HG03025 (cell line): ENCODE measurements around the gene SLC2A2.

Source experiments
- ATAC-seq: cut with Tn5 transposase; IDR thresholded peaks from one replicate; pipeline ENCODE4 v1.9.1; 2021; ENCODE audit warnings: mild to moderate bottlenecking, moderate library complexity; ENCODE audit not compliant: unreplicated experiment, low FRiP score

Gene SLC2A2

DNA sequence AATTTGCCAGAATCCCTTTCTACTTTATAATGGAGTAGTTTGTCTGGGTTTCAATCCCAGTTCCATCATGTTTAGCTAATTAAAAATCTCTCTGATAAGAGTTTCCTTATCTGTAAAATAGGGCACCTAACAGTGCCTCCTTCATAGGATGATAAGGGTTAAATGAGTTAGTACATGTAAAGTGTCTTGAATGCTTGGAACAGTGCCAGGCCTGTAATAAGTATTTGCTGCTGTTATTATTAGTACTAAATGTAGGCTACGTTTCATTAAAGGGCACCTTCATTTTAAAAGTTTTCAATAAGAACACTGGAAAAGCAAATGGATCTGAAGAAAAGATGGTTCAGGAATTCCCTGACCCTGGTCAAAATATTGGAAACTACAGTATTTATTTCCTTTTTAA, 11.8 kb upstream of the SLC2A2 start:
- no peak for ATAC-seq

DNA sequence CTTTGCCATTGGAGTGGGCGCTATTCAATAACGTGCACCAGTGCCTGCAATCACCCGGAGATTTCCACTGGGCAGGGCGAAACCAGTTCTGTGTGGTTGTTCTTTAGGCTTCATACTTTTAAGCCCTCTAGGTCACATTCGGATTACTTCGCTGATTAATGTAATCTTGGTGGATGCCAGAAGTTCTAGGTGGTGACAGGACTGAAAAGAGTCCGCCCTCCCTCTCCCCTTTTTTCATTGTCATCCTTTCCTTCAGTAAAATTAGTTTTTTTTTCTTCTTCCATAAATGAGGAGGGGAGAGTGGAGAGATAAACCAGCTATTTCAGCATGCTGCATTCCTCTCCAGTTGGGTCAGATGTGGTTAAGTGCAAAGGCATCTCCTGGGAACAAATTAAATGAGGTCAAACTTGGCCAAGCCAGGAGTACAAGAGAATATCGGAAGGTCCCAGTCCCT, 2.3 kb upstream of the SLC2A2 start:
- no peak for ATAC-seq

DNA sequence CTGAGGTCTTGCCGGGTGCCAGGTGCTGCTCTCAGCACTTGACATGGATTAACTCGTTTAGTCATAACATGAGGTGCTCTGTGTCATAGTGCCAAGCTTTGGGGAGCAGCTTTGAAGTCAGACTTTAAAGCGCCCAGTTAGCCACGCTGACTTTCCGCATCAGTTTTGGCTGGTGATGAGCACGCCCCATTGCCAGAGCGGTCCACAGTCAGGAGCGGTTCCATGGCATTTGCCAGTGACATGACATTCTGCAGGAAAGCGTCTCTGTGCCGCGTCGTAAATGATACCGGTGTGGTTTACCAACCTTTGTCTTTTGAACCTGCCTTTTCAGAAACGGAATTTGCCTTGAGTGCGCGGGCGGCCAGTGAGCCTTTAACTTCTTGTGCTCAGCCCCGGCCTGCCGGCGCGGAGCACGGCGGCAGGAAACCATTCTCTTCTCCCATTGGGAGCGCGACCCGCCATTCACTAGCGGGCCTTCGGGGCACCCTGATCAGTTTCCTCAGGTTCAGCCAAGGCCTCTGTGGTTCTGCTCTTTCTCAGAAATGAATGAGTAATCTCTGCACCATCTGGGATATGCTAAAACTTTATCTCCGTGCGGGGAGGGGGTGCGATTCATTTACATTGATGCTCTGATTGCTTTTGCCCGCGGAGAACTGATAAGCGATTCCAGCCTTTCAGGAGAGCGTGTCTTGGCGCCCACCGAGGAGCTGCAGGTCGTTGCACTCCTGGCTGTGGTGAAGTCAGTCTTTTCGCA, 1.7 kb upstream of the SLC2A2 start:
- ATAC-seq: no peak

DNA sequence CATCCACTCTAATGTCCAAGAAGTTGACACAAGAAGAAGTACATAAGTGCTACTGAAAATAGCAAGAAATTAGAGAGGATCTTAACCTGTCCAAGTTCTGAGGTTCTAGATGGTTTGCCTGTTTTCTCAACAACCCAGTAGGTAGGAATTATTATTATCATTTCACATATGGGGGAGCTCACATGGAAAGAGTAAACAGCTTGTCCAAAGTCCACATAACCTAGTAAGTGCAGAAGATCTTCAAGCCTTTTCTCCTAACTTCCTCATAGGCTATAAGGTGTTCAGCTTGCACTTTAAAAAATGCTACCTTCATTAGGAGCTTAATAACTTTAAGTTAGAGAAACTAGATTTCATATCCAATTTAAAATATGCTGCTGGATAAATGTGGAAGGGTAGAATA, 3.0 kb downstream of the SLC2A2 start:
- ATAC-seq: no peak

DNA sequence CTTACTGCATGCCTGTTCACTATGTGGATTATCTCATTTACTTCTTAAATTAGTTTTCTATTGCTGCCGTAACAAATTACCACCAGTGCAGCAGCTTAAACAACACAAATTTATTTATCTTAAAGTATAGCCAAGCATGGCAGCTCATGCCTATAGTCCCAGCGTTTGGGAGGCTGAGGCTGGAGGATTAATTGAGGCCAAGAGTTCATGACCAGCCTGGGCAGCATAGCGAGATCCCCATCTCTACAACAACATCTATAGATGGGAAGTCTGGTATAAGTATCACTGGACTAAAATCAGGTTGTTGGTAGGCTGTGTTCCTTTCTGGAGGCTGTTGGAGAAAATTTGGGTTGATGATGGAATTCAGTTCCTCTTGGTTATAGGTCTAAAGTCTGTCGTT, 5.1 kb downstream of the SLC2A2 start:
- no peak for ATAC-seq

DNA sequence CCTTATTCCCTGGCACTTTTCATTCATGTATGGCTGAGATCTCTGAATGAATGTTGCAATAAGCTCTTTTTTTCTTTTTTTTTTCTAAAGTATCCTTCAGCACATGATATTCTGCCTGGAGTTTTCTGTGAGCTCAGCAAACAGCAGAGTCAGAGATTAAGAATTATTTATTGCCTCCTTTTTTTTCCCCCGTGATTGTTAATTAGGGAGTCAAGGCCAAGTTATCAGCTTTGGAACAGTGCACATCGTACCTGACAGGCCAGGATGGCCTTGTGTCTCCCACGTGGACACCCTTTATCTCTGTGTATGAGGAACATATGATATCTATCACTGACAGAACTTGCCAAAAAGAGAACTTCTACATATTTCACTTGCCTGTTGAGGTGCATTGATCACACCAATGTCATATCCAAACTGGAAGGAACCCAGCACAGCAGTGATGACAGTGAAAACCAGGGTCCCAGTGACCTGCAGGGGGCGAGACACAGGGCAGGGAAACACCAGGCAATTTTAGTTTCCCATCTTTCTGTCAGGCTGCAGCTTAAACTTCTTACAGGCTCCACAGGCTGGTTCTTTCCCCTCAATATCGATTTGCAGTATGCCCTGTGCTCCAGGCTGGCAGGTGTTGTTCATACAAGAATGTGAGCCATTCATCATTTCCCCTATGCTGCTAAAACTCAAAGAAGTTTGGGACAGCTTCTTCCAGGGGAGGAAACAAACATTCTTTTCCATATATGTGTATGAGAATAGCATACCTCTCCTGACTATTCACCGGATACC, 8.2 kb downstream of the SLC2A2 start:
- no peak for ATAC-seq

DNA sequence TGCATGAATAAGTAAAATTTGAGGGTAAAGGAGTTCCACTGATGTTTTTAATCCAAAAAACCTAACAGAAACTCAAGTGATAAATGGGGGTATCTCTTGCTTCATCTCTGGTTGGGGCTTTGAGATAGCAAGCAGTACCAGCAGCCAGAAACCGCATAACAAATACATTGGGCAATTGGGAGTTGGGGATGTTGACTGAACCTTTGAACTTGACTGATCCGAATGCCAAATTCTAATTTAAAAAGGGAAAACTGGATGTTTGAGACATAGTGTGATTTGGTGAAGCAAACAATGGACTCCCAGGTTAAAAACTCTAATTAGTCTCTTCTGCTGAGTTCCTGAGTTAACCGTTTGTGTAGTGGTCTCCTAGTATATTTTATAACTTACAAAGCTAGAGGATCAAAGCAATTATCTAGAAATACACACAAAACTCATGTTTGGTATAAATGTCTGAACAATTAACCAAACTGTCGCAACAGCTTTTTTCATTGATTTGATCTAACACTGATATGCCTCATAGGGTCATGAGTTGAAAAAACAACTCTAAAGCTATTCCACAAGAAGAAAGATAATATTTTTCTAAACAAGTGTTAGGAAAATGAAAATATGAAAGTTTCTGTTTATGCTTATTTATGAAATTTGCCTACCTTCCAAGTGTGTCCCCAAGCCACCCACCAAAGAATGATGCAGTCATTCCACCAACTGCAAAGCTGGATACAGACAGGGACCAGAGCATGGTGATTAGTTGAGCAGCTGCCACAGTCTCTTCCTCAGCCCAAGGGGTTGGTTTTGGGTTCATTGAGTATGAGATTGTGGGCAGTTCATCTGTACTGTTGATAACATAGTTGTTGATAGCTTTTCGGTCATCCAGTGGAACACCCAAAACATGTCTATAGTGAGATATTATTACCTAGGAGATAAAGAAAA, 12.4 kb downstream of the SLC2A2 start:
- no peak for ATAC-seq

DNA sequence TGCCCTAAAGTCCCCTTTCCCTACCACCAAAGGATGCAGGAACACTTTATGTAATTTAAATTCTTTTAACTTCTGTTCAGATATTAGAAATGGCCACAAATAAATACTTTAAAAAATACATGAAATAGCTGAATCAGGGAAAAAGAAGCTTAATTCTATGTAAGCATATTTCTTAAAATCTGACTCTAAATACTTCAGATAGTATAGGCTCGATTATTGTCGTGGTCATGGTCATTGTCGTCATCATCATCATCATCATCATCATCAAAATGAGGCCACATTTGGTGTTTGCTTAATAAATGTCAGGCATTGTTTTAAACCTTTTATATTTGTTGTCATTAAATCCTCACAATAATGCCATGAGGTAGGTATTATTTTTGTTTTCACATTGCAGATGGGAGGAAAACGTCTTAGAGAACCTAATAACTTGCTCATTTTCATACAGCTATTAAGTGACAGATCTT, 14.6 kb downstream of the SLC2A2 start:
- no peak for ATAC-seq

DNA sequence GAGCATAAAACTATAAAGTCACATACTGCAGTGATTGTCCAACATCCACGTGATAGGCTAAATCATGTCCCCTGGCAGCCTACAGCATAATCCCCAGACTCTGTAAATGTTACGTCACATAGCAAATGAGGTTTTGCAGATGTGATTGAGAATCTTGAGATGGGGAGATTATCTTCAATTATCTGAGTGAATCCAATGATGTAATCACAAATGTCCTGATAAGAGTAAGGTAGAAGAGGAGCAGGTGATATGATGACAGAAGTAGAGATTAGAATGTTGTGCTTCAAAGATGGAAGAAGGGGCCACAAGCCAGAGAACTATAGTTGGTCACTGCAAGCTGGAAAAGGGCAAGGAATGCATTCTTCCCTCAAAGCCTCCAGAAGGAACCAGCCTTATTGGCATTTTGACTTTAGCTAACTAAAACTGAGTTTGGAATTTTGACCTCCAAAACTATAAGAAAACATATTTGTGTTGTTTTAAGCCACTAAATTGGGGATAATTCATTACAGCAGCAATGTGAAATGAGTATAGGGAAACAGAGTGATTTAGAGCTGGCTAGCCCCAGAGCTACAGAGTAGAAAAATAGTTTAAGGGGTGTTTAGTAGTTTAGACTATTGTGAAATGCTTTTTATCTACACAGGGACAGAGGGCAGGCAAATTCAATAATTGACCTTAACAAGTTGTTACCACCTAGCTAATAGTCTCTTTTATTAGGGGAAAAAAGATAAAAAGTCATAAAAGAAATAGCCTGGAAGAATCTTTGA, 15.2 kb downstream of the SLC2A2 start:
- no peak for ATAC-seq

DNA sequence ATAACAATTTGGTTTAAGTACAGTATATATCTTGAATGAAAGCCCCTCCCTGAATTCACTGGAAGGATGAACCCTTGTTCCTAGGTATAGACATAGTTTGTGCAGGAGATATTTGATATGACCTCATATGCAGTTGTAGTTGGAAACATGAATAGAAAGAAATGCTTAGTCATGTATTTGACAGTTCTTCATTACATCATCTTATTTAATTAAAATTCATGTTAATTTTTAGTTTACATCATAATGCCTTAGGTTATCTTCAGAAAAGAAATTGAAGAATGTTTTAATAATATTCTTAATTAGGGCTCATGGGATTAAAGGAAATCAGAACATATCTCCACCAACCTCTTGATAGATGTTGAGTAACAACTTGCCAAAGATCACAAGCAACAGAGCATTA, 19.2 kb downstream of the SLC2A2 start:
- ATAC-seq: no peak

DNA sequence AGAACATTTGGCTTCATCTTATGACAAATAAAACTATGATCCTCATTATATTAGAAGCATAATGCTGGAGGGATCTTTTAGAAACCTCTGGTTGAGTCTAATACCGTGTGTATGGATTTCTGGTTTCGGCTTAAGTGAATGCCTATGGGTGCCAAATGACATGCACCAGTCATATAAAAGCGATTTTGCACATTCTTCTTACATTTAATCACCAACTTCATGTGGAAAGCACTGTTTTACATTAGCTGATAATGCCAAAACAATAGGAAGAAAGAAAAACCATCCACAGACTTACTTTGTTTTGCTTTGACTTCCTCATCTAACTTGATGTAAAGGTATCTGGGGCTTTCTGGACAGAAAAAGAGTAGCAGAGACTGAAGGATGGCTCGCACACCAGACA, 20.9 kb downstream of the SLC2A2 start:
- no peak for ATAC-seq

DNA sequence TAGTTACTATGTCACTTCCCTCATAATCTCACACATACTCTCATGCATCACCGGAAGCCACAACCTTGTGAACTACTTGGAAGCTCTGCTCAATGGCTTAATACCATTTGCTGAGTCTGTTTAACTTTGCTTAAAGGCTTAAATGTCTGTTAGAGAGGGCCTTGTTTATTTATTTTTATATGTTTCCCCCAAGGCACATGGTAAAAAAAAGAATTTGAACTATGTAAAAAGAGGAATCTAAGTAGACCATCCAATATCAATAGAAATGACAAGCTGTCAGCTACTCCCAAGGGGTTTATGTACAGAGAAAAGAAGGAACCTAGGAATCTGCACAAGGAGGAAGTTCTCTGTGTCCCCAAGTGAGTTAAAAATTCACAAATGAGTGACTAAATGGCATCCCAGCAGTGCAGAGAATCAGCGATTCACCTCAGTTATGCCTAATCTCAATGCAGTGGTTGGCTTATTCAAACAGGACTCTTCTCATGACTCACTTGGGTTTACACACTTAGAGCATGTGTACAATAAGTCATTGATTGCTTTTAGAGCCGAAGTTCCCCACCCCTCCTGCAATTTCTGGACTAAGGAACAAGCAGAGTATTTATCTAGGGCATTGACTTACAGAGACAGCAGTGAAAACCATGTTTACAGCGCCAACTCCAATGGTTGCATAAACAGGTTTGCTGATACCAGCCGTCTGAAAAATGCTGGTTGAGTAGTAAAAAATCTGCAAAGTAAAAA, 24.4 kb downstream of the SLC2A2 start:
- no peak for ATAC-seq

DNA sequence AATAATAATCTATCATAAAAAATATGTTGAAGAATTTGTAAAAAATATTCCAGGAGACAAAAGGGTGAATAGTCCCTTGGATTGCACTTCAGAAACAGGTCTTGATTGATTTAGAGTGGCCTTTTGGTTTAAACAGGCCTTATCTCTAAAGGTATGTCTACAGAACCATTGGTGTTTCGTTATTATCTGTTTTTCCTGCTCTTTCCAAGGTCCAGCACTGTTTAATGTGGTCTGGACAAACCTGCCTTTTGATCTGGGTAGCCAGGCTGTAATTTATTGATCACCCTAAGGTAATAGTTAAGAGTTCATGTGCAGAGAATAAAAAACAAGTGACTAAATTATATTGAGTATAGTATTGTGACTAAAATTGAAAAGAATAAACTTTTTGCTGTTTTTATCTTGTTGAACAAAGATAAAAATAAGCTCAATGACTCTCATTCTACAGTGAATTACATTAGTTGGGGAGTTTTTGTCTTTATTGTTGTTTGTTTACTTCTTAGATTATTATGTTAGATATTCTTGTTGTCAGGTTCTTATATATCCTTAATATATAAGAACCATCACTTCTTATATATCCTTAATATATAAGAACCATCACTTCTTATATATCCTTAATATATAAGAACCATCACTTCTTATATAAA, 25.1 kb downstream of the SLC2A2 start:
- no peak for ATAC-seq

DNA sequence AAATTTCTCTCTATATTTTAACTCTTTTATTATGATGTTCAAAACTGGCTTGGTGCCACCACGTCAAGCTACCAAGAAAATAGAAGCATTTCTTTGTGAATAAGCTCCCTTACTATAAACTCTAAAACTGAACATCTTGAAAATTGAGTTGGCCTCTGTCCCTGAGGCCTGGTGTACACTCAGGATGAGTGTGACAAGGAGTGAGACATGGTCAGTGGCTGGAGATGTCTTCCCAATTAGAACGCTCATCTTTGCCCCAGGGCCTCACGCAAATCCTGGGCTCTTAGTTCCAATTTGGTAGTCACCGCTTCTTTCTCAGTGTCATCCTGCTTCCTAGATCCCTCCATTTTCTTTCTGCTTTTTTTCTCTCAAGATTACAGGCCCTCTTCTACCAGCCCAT, 26.2 kb downstream of the SLC2A2 start:
- no peak for ATAC-seq

DNA sequence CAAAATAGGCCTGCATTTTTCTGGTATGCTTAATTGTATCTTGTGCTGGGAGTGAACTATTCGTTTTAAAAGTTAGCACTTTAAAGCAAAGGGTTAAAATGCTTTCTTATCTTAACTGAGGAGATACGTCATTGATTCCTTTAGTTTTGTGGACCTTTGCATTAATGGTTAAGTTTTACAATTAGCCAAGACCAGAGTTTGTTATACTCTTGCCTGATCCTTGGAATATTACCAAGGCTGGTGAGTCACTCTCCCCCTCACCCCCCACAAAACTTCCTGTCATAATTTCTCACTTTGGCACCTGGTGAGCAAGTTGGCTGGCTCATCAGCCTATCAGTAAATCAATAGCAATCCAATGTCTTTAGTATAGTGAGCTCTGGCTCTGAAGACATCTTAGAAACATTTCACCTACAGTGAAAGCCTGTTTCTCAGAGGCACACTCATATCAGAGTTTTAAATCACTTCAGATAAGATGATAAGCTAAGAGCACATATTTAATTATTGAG, 26.7 kb downstream of the SLC2A2 start:
- no peak for ATAC-seq

DNA sequence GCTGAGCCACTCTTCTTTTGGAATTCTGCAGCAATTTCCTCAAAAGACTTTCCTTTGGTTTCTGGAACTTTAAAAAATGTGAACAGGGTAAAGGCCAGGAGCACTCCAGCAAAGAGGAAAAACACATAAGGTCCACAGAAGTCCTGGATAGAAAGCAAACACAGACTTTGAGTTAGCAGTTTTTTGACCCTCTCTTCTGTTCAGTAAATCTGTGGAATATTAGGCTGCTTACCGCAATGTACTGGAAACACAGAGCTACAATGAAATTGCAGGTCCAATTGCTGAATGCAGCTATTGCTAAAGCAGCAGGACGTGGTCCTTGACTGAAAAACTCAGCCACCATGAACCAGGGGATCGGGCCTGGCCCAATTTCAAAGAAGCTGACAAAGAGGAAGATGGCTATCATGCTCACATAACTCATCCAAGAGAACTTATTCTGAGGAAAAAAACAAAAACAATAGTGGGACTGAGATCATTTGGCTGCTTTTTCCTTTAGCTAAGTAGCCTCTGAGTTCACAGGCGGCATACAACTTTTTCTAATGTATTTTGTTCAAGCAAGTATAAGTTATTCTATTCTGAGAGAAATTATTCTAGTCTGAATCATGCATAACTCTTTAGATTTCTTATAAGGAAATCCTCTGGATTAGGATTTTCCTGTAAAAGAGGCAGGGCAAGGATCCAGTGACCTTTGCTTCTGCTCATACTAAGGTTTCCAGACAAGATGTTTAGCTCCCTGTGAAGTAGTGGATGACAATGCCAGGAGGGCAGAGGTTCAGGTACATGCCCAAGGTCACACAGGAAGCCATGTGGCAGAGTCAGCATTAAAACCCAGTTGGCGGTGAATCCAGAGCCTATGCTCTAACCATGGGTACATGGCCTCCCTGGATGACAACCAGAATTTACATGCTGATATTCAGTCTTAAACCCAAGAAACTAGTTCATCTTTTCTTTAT, 28.3 kb downstream of the SLC2A2 start:
- no peak for ATAC-seq

DNA sequence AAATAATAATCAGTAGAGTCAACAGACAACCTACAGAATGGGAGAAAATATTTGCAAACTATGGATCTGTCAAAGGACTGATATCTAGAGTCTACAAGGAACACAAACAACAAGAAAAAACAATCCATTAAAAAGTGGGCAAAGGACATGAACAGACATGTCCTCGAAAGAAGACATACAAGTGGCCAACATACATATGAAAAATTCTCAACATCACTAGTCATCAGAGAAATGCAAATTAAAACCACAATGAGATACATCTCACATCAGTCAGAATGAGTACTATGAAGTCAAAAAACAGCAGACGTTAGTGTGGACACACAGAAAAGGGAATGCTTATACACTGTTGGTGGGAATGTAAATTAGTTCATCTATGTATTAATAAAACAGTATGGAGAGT, 33.7 kb downstream of the SLC2A2 start:
- no peak for ATAC-seq

DNA sequence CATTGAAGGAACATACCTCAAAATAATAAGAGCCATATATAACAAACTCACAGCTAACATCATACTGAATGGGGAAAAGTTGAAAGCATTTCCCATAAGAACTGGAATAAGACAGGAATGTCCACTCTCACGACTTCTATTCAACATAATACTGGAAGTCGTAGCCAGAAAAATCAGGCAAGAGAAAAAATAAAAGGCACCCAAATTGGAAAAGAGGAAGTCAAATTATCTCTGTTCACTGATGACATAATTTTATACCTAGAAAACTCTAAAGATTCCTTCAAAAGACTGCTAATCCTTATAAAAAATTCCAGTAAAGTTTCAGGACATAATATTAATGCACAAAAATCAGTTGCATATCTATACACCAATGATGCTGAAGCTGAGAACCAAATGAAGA, 34.9 kb downstream of the SLC2A2 start:
- ATAC-seq: no peak
